NCI-H1048 (cell line): ENCODE results near the gene ANKRD44.

Experiments
- DNase-seq: peaks from one replicate; lab custom pipeline; 2025; lab: John Stamatoyannopoulos, UW

The ANKRD44 gene

GRCh38 chr2:196956069-196956468 lies 354.5 kb downstream of the ANKRD44 start:
- DNase-seq = no peak

- DNase-seq = no peak
These were observed 355.5 kb downstream of the ANKRD44 start for GRCh38 chr2:196955036-196955435.

- DNase-seq = no peak
These were observed 356.6 kb downstream of the ANKRD44 start for GRCh38 chr2:196954001-196954400.

- DNase-seq = no peak
These were observed 357.6 kb downstream of the ANKRD44 start for GRCh38 chr2:196952936-196953335.

GRCh38 chr2:196951973-196952372 lies 358.6 kb downstream of the ANKRD44 start:
- no peak for DNase-seq

GRCh38 chr2:196949116-196949515 lies 361.5 kb downstream of the ANKRD44 start:
- DNase-seq = no peak

GRCh38 chr2:196944570-196944969 lies 366.0 kb downstream of the ANKRD44 start:
- DNase-seq = no peak

- no peak for DNase-seq
These were observed 369.0 kb downstream of the ANKRD44 start for GRCh38 chr2:196941398-196942078.

- no peak for DNase-seq
These were observed 371.2 kb downstream of the ANKRD44 start for GRCh38 chr2:196939371-196939770.
